Large intestine (tissue), 3 donors: ENCODE results near the gene ELOVL5. TPM values are rescaled to one million over a fixed set of nuclear protein-coding genes. Genes with fewer than 3 reads are reported as not detected.
A peak's percentile ranks its signal among the peaks of the same experiment; 100 is the strongest.
"Not testable (repeated sequence)": the region's sequence is repeated elsewhere in the genome, so short reads cannot be mapped to it uniquely, and the experiment has no call there.

ENCODE experiments used
- DNase-seq, 2 donors: peaks; one replicate each; pipeline versions ENCODE4 v3.0.0 to v3.0.0-alpha.2; 2013
- H3K27ac ChIP-seq: one replicate; pipeline ENCODE4 v1.5.1; 2013; ENCODE audit warnings: low read length
- H3K27me3 ChIP-seq: 2 replicates; pipeline ENCODE4 v1.6.1; 2013; ENCODE audit warnings: low read length; ENCODE audit not compliant: control insufficient read depth, insufficient read depth
- H3K36me3 ChIP-seq: 2 replicates; pipeline ENCODE4 v1.6.1; 2013; ENCODE audit warnings: low read length; ENCODE audit not compliant: control insufficient read depth, insufficient read depth
- H3K4me1 ChIP-seq: one replicate; pipeline ENCODE4 v1.6.1; 2013; ENCODE audit warnings: low read length; ENCODE audit not compliant: control insufficient read depth, insufficient read depth
- H3K4me3 ChIP-seq: one replicate; pipeline ENCODE4 v1.5.1; 2013; ENCODE audit warnings: low read length
- H3K9me3 ChIP-seq: one replicate; pipeline ENCODE4 v1.6.1; 2013; ENCODE audit warnings: mild to moderate bottlenecking, low read depth, low read length, moderate library complexity; ENCODE audit not compliant: control insufficient read depth
- WGBS: methylation state at CpG from one replicate; pipeline ENCODE4 v1.1.5; 2013; ENCODE audit warnings: low lambda C conversion rate; ENCODE audit not compliant: insufficient coverage; 5-methylcytosine and 5-hydroxymethylcytosine counted together
- polyA plus RNA-seq: library from polyadenylated mRNA; unstranded; fragments of 120-200 nt; gene quantifications from one replicate; pipeline ENCODE4 v1.2.1, GENCODE V29; 2013

The ELOVL5 gene
- polyA plus RNA-seq, 1 donor: 40.1 TPM

GRCh38 chr6:53347250-53347920 lies 1.4 kb downstream of the ELOVL5 start:
- H3K4me3 ChIP-seq: peak overlapping the region; percentile 88
- no peaks in the 10 kb centered on the region for H3K9me3 ChIP-seq
- H3K36me3 ChIP-seq: no peaks in the 10 kb centered on the region
- WGBS: no CpG with 5 or more reads among the region's 23 CpGs
- H3K27me3 ChIP-seq: no peaks in the 10 kb centered on the region
- H3K4me1 ChIP-seq: peaks cover 6% of the 10 kb centered on the region
- H3K27ac ChIP-seq: peak overlapping the region; percentile 90
- peak in 1 of 2 donors; percentile 43 for DNase-seq

DNA sequence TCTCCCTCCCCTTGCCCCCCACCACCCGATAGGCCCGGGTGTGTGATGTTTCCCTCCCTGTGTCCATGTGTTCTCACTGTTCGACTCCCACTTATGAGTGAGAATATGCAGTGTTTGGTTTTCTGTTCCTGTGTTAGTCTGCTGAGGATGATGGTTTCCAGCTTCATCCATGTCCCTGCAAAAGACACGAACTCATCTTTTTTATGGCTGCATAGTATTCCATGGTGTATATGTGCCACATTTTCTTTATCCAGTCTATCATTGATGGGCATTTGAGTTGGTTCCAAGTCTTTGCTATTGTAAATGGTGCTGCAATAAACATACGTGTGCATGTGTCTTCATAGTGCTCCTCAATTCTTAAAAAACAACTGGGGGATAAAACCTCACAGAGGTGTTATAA lies 2.7 kb downstream of the ELOVL5 start:
- not testable (repeated sequence) for H3K36me3 ChIP-seq, H3K4me3 ChIP-seq, DNase-seq, H3K9me3 ChIP-seq, H3K27me3 ChIP-seq, H3K27ac ChIP-seq, H3K4me1 ChIP-seq
- 100% methylated on average over 1 of the region's 5 CpGs for WGBS

- Histone ChIP-seq H3K27ac (no peak overlapping the region), H3K27me3 (no peaks in the 10 kb centered on the region), H3K4me1 (peaks cover 6% of the 10 kb centered on the region), H3K9me3 (no peaks in the 10 kb centered on the region), H3K36me3 (no peaks in the 10 kb centered on the region), H3K4me3 (no peak overlapping the region)
- peak in 1 of 2 donors; percentile 51 for DNase-seq
- WGBS: no CpG with 5 or more reads among the region's 1 CpG
Observed at GRCh38 chr6:53344969-53345368, 3.8 kb downstream of the ELOVL5 start.

GRCh38 chr6:53343092-53343491 lies 5.7 kb downstream of the ELOVL5 start:
- Histone ChIP-seq H3K4me1 (peaks cover 10% of the 10 kb centered on the region), H3K27ac (no peak overlapping the region), H3K36me3 (no peaks in the 10 kb centered on the region), H3K27me3 (no peaks in the 10 kb centered on the region), H3K4me3 (no peak overlapping the region), H3K9me3 (no peaks in the 10 kb centered on the region)
- no CpG with 5 or more reads among the region's 3 CpGs for WGBS
- DNase-seq: no peak

GRCh38 chr6:53342217-53342616 lies 6.5 kb downstream of the ELOVL5 start:
- Histone ChIP-seq H3K4me3 (no peak overlapping the region), H3K4me1 (peaks cover 15% of the 10 kb centered on the region), H3K27ac (no peak overlapping the region), H3K27me3 (no peaks in the 10 kb centered on the region), H3K36me3 (no peaks in the 10 kb centered on the region), H3K9me3 (no peaks in the 10 kb centered on the region)
- no peak for DNase-seq
- WGBS: 100% methylated on average over 1 of the region's 2 CpGs

- no peaks in the 10 kb centered on the region for H3K9me3 ChIP-seq
- H3K4me3 ChIP-seq: no peak overlapping the region
- H3K4me1 ChIP-seq: peaks cover 11% of the 10 kb centered on the region
- no peaks in the 10 kb centered on the region for H3K27me3 ChIP-seq
- H3K36me3 ChIP-seq: no peaks in the 10 kb centered on the region
- no peak for DNase-seq
- 100% methylated on average over 1 of the region's 2 CpGs for WGBS
- no peak overlapping the region for H3K27ac ChIP-seq
Observed at GRCh38 chr6:53340536-53340935, 8.2 kb downstream of the ELOVL5 start.

GRCh38 chr6:53339424-53339823 lies 9.3 kb downstream of the ELOVL5 start:
- no peak overlapping the region for H3K4me3 ChIP-seq
- DNase-seq: no peak
- WGBS: no CpG with 5 or more reads among the region's 2 CpGs
- H3K27ac ChIP-seq: no peak overlapping the region
- peaks cover 11% of the 10 kb centered on the region for H3K4me1 ChIP-seq
- no peaks in the 10 kb centered on the region for H3K9me3 ChIP-seq
- no peaks in the 10 kb centered on the region for H3K36me3 ChIP-seq
- H3K27me3 ChIP-seq: no peaks in the 10 kb centered on the region

GRCh38 chr6:53338304-53338703 lies 10.4 kb downstream of the ELOVL5 start:
- peak; percentile 68 to 89 for DNase-seq
- WGBS: no CpG with 5 or more reads among the region's 1 CpG
- Histone ChIP-seq H3K4me3 (no peak overlapping the region), H3K9me3 (no peaks in the 10 kb centered on the region), H3K4me1 (peaks cover 11% of the 10 kb centered on the region), H3K27me3 (no peaks in the 10 kb centered on the region), H3K27ac (peak overlapping the region; percentile 48), H3K36me3 (no peaks in the 10 kb centered on the region)

DNA sequence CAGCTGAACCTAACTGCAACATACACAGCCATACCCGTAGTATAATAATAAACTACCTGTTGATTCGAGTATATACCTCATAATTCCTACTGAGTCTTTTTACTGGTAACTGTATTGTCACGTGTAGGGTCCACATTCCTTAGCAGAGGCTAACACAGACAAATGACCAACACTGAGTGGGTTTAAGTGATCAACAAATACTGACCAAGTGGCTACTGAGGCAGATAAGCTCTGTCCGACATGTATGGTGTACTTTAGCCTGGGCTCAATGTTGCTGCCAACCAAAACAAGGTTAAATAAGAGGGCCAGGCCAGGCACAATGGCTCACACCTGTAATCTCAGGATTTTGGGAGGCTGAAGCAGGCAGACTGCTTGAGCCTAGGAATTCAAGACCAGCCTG lies 12.7 kb downstream of the ELOVL5 start:
- no CpG with 5 or more reads among the region's 4 CpGs for WGBS
- Histone ChIP-seq H3K4me1 (peaks cover 11% of the 10 kb centered on the region), H3K9me3 (no peaks in the 10 kb centered on the region)

GRCh38 chr6:53335224-53335994 lies 13.3 kb downstream of the ELOVL5 start:
- H3K9me3 ChIP-seq: no peaks in the 10 kb centered on the region
- H3K27ac ChIP-seq: no peak overlapping the region
- DNase-seq: no peak
- no peak overlapping the region for H3K4me3 ChIP-seq
- H3K27me3 ChIP-seq: no peaks in the 10 kb centered on the region
- no peaks in the 10 kb centered on the region for H3K36me3 ChIP-seq
- peaks cover 11% of the 10 kb centered on the region for H3K4me1 ChIP-seq
- 83% methylated on average over 1 of the region's 12 CpGs for WGBS

More for the DNA sequence above, 12.7 kb downstream of the ELOVL5 start:
- no peak overlapping the region for H3K4me3 ChIP-seq
- no peaks in the 10 kb centered on the region for H3K36me3 ChIP-seq
- no peak for DNase-seq
- no peak overlapping the region for H3K27ac ChIP-seq
- no peaks in the 10 kb centered on the region for H3K27me3 ChIP-seq
